Measurements from ENCODE around the gene MX1. TPM values are rescaled to one million over a fixed set of nuclear protein-coding genes. Genes with fewer than 3 reads are reported as not detected.
"Not testable (repeated sequence)": the region's sequence is repeated elsewhere in the genome, so short reads cannot be mapped to it uniquely, and the experiment has no call there.

MX1 gene
- polyA plus RNA-seq, 1 donor from 2014 or later: 0.07 TPM

- no peak overlapping the region for H3K9ac ChIP-seq (ENCODE audit: low read length)
- H3K27ac ChIP-seq (ENCODE audit: low read length): no peak overlapping the region
- no peaks in the 10 kb centered on the region for H3K79me2 ChIP-seq (replicated peaks; ENCODE audit: insufficient read depth, low read length)
- H3K4me2 ChIP-seq (ENCODE audit: low read length): no peak overlapping the region
- peaks cover 26% of the 10 kb centered on the region for H3K27me3 ChIP-seq (ENCODE audit: insufficient read depth, low read depth, low read length)
- H2AFZ ChIP-seq (ENCODE audit: low read depth, low read length): no peak overlapping the region
- H3K9me3 ChIP-seq (ENCODE audit: low read length): no peaks in the 10 kb centered on the region
- H3K4me3 ChIP-seq (ENCODE audit: low read length): no peak overlapping the region
- H3K9me2 ChIP-seq (ENCODE audit: insufficient read depth, low read length): no peaks in the 10 kb centered on the region
- no peak for TF ChIP-seq EZH2 (IDR thresholded peaks at IDR 0.05; ENCODE audit: borderline replicate concordance, insufficient read depth, low read length, poor library complexity, severe bottlenecking)
- no peak for TF ChIP-seq RAD21 (conservative IDR thresholded peaks at IDR 0.05)
- no peak for TF ChIP-seq REST (IDR thresholded peaks at IDR 0.05; ENCODE audit: borderline replicate concordance)
- no peak for TF ChIP-seq TAF1 (IDR thresholded peaks at IDR 0.05; ENCODE audit: low read depth)
- TF ChIP-seq SMC3 (conservative IDR thresholded peaks at IDR 0.05; ENCODE audit: poor library complexity): no peak
- TF ChIP-seq POLR2AphosphoS5 (IDR thresholded peaks at IDR 0.05): no peak
- TF ChIP-seq EP300 (conservative IDR thresholded peaks at IDR 0.05; ENCODE audit: poor library complexity, severe bottlenecking): no peak
- no peak for TF ChIP-seq CTCF (IDR thresholded peaks at IDR 0.05; ENCODE audit: poor library complexity, severe bottlenecking)
- TF ChIP-seq MXI1 (conservative IDR thresholded peaks at IDR 0.05; ENCODE audit: poor library complexity, severe bottlenecking): no peak
- no peaks in the 10 kb centered on the region for H3F3A ChIP-seq (ENCODE audit: insufficient read depth, low read length, poor library complexity, severe bottlenecking)
- no peaks in the 10 kb centered on the region for H3K36me3 ChIP-seq (ENCODE audit: insufficient read depth, low read length)
- no peaks in the 10 kb centered on the region for H4K20me1 ChIP-seq (ENCODE audit: insufficient read depth)
Observed at GRCh38 chr21:41422546-41423304, 3.3 kb upstream of the MX1 start.

GRCh38 chr21:41423305-41423636 lies 2.8 kb upstream of the MX1 start:
- not testable (repeated sequence) for H3F3A ChIP-seq (ENCODE audit: insufficient read depth, low read length, poor library complexity, severe bottlenecking); H3K9ac ChIP-seq (ENCODE audit: low read length); H3K27ac ChIP-seq (ENCODE audit: low read length); H3K4me3 ChIP-seq (ENCODE audit: low read length); H3K79me2 ChIP-seq (replicated peaks; ENCODE audit: insufficient read depth, low read length); H3K9me3 ChIP-seq (ENCODE audit: low read length); H3K36me3 ChIP-seq (ENCODE audit: insufficient read depth, low read length); H3K4me2 ChIP-seq (ENCODE audit: low read length); H2AFZ ChIP-seq (ENCODE audit: low read depth, low read length); H4K20me1 ChIP-seq (ENCODE audit: insufficient read depth); H3K9me2 ChIP-seq (ENCODE audit: insufficient read depth, low read length)
- peaks cover 27% of the 10 kb centered on the region for H3K27me3 ChIP-seq (ENCODE audit: insufficient read depth, low read depth, low read length)
